GM21825 (cell line): ENCODE measurements around the gene ST14.
"Not testable (repeated sequence)": the region's sequence is repeated elsewhere in the genome, so short reads cannot be mapped to it uniquely, and the experiment has no call there.

Experiments
- ATAC-seq: cut with Tn5 transposase; IDR thresholded peaks from one replicate; pipeline ENCODE4 v1.9.1; 2021; ENCODE audit warnings: mild to moderate bottlenecking, moderate library complexity; ENCODE audit not compliant: unreplicated experiment

The ST14 gene

DNA sequence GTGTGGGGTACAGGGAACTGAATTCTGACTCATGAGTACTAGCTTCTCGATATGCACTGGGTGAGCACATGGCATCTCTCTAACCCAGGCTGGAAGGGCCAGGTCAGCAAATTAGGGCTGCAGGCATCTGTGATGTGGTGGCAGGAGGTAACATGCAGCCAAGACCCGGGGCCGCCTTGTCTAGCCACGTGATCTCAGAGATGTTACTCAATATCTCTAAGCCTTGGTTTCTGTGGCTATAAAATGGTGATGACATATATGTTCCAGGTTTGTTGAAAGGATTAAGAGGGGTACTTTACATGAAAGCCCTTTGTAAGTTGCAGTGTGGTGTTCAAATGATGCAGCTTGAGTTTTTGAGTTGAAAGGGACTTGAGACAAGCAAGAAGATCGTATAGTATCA, 3.2 kb downstream of the ST14 start:
- no peak for ATAC-seq

DNA sequence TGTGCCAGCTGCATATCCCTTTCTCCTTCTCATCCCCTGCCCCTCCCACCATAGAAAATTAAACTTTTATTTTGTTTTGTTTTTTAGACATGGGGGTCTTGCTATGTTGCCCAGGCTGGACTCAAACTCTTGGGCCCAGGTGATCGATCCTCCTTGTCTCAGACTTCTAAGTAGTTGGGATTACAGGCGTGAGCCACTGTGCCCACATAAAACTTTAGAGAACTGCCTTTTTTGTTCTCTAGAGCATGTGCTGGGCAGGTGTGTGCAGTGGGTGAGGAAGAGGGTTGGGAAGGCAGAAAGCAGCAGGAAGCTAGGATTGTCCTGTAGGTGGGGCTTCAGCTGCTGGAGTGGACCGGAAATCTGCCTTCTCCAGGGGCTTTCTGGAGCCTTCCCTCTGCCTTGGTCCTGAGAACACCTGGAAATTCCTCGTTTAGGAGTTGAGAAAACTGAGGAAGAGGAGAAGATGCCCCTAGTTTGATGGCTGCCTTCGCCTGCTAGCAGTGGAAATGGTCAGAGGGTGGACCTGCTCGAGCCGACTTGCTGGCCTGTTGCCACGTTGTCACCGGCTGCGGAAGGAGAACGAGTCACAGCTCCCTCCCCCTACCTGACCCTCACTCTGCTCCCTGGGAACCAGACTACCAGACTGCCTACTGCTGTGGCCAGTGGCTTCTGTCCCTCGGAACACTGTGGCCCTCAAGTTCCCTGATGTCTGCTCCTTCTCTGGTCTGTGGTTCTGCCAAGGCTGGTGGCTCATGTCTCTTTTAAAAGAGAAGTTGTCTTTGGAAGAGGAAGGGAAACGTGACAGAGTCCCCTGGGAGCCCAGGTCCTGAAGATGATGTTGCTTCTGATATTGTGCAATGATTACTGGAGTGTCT, 4.0 kb downstream of the ST14 start:
- no peak for ATAC-seq

DNA sequence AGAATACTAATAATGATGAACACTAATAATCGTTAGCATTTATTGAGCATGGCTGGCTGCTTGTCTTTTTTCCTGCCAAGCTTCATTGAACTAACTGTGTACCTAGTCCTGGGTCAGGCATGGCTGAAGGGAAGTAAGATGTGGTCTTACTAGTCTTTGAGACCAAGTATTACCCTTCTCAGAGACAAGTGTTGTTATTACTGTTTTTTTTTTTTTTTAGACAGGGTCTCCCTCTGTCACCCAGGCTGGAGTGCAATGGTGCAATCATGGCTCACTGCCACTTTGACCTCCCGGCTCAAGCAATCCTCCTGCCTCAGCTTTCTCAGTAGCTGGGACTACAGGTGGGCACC, 4.6 kb downstream of the ST14 start:
- ATAC-seq, result no peak

DNA sequence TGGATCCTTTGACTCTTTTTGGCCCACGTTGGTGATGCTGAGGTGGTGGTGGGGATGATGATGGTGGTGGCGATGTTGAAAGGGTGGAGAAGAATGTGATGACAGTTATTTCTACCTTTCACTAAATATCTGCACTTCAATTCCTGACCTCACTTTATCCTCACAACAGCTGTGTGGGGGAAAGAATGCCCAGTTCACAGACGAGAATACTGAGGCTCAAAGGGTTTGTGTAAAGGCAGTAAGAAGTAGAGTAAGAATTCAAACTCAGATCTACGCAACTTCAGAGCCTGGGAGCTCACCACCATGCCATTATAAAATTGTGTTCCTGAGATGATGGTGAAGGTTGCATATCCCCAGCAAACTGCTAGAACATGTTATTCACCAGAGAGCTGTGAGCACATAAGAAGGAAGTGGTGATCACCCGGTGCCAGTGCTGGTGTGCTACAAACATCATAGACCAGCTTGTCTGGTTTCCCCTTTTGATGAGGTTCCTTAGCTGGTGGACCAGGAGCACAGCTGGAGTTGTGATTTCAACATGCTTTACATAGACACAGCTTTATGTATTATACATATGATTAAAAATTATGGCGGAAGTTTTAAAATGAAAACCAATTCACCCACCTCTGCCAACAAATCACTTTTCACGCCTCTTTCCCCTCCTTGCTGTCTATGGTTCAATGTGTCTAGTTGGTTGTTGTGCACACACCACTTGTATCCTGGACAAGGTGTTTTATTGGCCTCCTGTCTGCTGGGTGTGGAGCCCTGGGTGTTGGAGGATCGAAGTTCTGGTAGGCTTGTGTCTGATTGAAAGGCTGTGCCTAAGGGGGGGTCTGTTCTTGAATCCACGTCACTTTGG, 6.2 kb downstream of the ST14 start:
- no peak for ATAC-seq

GRCh38 chr11:130166457-130166784, 6.8 kb downstream of the ST14 start:
- ATAC-seq, result peak; percentile 81

- no peak for ATAC-seq
These were observed 7.6 kb downstream of the ST14 start for GRCh38 chr11:130167146-130167545.

GRCh38 chr11:130168105-130168504, 8.5 kb downstream of the ST14 start:
- no peak for ATAC-seq

- no peak for ATAC-seq
These were observed 10.8 kb downstream of the ST14 start for GRCh38 chr11:130170345-130170744.

GRCh38 chr11:130171534-130171933, 12.0 kb downstream of the ST14 start:
- ATAC-seq, result no peak

GRCh38 chr11:130172001-130172400, 12.4 kb downstream of the ST14 start:
- ATAC-seq, result not testable (repeated sequence)

DNA sequence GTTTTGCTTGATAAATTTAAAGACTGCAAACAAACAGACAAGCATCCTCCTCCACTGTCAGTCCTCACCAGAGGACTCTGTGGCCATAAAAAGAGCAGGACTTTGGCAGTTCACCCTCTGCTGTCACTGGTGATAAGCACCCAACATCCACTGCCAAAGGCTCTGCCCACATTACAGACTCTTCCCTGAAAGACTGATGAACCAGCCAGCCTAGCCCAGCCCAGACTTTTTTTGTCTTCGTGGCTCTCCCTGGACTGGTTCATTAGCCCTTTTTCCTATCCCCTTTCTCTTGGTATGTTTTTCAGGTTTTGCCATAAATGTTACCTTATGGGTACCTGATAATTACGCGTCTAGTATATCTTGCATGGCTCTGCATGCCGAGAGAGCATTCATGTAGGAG, 15.1 kb downstream of the ST14 start:
- ATAC-seq, result no peak

GRCh38 chr11:130175898-130176297, 16.3 kb downstream of the ST14 start:
- ATAC-seq, result no peak

- ATAC-seq, result no peak
These were observed 18.2 kb downstream of the ST14 start for GRCh38 chr11:130177782-130178181.

- ATAC-seq, result no peak
These were observed 19.1 kb downstream of the ST14 start for GRCh38 chr11:130178441-130179339.

- ATAC-seq, result no peak
These were observed 20.1 kb downstream of the ST14 start for GRCh38 chr11:130179396-130180306.

DNA sequence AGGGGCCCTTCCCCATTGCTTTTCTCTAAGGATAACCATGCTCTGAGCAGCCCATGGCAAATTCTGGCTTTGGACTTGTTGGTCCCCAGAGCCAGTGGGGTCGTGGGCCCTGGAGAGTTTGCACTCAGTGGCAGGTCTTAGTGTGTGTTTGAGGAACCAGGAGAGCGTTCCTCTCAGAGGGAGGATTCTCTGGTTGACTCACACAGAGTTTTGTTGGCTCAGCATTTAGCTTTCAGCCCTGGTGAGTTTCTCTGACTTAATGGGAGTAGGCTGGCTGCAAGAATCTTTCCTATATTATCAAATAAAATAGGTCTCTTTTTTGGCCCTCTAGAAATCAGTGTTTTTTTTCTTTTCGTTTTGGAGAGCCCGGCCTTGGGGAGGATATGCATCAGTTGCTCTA, 20.9 kb downstream of the ST14 start:
- ATAC-seq, result no peak

DNA sequence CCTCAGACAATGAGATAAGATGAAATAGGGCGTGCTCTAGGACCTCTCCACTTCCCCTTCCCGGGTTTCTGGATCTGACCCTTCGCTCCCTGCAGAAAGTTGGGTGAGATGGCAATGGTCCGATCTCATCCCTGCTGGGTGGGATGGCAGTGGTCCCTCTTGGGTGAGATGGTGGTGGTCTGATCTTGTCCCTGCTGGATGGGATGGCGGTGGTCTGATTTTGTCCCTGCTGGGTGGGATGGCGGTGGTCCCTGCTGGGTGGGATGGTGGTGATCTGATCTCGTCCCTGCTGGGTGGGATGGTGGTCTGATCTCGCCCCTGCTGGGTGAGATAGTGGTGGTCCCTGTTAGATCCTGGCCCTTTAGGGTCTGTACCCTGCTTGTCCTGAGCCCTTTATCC, 21.3 kb downstream of the ST14 start:
- no peak for ATAC-seq

DNA sequence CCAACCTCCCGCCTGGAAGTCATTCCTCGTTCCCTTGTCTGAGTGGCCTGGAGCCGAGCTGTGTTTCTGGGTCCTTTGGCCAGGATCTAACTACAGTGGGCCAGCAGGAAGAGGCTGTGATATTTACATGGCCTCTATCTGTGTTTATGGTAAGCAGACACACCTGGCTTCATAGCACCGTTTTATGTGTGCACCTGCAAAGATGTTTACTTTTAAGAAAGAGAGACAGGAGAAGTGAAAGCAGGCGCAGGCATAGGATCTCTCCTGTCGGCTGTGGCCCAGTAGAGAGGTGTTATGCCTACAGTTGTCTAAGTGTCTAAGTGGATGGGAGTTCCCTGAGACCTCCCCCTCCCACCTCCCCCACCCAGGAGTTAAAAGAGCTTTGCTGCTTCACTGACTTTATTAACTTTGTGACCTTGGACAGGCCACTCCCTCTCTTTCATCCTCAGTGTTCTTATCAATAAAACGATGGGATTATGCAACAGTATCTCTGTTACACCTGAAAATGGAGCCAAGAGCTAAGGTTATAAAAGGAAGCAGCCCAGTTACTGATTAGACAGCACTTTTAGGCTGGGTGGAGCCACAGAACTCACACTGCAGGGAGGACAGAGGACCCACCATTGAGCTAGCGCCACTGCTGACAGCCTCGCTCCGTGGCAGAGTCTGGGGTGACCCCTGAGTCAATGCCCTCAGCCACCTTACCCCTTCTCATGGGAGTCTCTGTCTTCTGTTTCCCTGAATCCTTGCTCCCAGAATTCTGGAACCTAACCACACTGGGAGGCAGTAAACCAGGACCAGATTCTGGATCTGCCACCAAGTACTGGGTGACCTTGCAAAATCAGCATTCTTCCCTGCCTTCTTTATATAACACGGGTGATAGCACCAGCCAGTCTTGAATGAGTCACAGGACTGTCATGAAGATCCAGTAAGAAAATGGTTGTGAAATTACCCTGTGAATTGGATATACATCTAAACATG, 22.0 kb downstream of the ST14 start:
- peak; percentile 57 for ATAC-seq
